HL-60 (cell line): ENCODE measurements around the gene TMEM242.

Experiments used
- DNase-seq, 2 experiments: peaks; one replicate each; pipeline ENCODE4 v3.0.0-alpha.2; 2010 to 2020; ENCODE audit warnings: low read depth in 1 of 2, low spot score in 1 of 2
- H3K27ac ChIP-seq: fragments of 250-450 bp; sonication (Bioruptor Pico); replicated peaks from 2 replicates; pipeline ENCODE4 v1.5.1; 2020; ENCODE audit warnings: mild to moderate bottlenecking, moderate library complexity
- H3K27me3 ChIP-seq: fragments of 250-450 bp; sonication (Bioruptor Pico); 2 replicates; pipeline ENCODE4 v1.5.1; 2021; ENCODE audit warnings: mild to moderate bottlenecking, moderate library complexity; ENCODE audit not compliant: insufficient read depth, poor library complexity, severe bottlenecking
- H3K4me3 ChIP-seq: replicated peaks from 2 replicates; pipeline ENCODE4 v1.5.1; 2011; ENCODE audit warnings: mild to moderate bottlenecking, control low read depth, low read length; ENCODE audit not compliant: insufficient read depth
- GABPA ChIP-seq: IDR thresholded peaks from 2 replicates; pipeline ENCODE4 v1.6.1; 2012; ENCODE audit warnings: low read depth
- POLR2AphosphoS5 ChIP-seq: IDR thresholded peaks from 2 replicates; pipeline ENCODE4 v1.6.1; 2012; ENCODE audit warnings: low read depth
- SPI1 ChIP-seq: IDR thresholded peaks from 2 replicates; pipeline ENCODE4 v1.6.1; 2012; ENCODE audit warnings: low read depth, mild to moderate bottlenecking, borderline replicate concordance
- TF ChIP-seq, protein P1 (sequence below): IDR thresholded peaks from one replicate; pipeline ENCODE4 v1.5.1; 2011; ENCODE audit warnings: low read length, control low read depth, inconsistent platforms; ENCODE audit not compliant: insufficient read depth
- TF ChIP-seq, protein P2 (sequence below): IDR thresholded peaks from 2 replicates; pipeline ENCODE4 v1.6.1; 2012; ENCODE audit warnings: low read depth; ENCODE audit not compliant: insufficient replicate concordance

The TMEM242 gene

DNA sequence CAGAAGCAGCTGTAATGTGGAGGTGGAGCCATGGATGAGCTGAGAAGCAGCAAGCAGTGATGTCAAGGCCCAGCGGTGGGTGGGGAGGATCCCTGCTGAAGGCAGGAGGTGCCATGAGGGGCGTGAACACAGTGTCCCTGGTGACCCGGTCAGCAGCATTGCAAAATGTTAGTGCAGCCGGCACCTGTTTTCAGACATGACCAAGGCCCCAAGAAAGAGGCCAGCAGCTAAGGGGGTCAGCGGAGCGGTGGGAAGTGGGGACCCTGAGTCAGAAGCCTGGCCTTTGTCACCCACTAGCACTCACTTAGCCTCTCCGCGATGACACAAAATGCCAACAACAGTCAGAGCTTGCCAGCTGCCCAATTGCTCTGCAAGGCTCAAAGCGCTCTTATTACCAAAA, 51.9 kb downstream of the TMEM242 start:
- Histone ChIP-seq H3K27ac (no peak overlapping the region), H3K4me3 (no peak overlapping the region), H3K27me3 (peaks cover 14% of the 10 kb centered on the region)
- no peak for DNase-seq
- TF ChIP-seq POLR2AphosphoS5 (no peak), GABPA (no peak), SPI1 (no peak)

DNA sequence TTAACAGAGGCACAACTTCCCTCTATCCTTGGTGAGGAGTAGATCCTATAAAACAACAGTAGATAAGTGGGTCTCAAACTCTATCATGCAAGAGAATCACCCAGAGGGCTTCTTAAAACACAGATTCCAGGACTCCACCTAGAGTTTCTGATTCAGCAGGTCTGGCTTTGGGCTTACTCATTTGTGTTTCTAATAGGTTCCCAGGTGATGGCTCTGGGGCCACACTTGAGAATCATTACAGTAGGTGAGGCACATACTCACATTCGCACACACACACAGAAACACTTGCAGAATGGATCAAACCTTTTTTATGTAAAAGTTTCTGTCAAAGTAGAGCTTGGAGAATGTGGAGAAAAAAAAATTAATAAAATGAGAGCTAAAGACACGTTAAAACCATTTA, 52.4 kb downstream of the TMEM242 start:
- DNase-seq = no peak
- no peak overlapping the region for H3K27ac ChIP-seq
- H3K4me3 ChIP-seq = no peak overlapping the region
- peaks cover 14% of the 10 kb centered on the region for H3K27me3 ChIP-seq
- TF ChIP-seq POLR2AphosphoS5 (no peak), SPI1 (no peak)
- TF ChIP-seq, protein P1, sequence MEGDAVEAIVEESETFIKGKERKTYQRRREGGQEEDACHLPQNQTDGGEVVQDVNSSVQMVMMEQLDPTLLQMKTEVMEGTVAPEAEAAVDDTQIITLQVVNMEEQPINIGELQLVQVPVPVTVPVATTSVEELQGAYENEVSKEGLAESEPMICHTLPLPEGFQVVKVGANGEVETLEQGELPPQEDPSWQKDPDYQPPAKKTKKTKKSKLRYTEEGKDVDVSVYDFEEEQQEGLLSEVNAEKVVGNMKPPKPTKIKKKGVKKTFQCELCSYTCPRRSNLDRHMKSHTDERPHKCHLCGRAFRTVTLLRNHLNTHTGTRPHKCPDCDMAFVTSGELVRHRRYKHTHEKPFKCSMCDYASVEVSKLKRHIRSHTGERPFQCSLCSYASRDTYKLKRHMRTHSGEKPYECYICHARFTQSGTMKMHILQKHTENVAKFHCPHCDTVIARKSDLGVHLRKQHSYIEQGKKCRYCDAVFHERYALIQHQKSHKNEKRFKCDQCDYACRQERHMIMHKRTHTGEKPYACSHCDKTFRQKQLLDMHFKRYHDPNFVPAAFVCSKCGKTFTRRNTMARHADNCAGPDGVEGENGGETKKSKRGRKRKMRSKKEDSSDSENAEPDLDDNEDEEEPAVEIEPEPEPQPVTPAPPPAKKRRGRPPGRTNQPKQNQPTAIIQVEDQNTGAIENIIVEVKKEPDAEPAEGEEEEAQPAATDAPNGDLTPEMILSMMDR = no peak
- TF ChIP-seq, protein P2, sequence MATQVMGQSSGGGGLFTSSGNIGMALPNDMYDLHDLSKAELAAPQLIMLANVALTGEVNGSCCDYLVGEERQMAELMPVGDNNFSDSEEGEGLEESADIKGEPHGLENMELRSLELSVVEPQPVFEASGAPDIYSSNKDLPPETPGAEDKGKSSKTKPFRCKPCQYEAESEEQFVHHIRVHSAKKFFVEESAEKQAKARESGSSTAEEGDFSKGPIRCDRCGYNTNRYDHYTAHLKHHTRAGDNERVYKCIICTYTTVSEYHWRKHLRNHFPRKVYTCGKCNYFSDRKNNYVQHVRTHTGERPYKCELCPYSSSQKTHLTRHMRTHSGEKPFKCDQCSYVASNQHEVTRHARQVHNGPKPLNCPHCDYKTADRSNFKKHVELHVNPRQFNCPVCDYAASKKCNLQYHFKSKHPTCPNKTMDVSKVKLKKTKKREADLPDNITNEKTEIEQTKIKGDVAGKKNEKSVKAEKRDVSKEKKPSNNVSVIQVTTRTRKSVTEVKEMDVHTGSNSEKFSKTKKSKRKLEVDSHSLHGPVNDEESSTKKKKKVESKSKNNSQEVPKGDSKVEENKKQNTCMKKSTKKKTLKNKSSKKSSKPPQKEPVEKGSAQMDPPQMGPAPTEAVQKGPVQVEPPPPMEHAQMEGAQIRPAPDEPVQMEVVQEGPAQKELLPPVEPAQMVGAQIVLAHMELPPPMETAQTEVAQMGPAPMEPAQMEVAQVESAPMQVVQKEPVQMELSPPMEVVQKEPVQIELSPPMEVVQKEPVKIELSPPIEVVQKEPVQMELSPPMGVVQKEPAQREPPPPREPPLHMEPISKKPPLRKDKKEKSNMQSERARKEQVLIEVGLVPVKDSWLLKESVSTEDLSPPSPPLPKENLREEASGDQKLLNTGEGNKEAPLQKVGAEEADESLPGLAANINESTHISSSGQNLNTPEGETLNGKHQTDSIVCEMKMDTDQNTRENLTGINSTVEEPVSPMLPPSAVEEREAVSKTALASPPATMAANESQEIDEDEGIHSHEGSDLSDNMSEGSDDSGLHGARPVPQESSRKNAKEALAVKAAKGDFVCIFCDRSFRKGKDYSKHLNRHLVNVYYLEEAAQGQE = no peak

DNA sequence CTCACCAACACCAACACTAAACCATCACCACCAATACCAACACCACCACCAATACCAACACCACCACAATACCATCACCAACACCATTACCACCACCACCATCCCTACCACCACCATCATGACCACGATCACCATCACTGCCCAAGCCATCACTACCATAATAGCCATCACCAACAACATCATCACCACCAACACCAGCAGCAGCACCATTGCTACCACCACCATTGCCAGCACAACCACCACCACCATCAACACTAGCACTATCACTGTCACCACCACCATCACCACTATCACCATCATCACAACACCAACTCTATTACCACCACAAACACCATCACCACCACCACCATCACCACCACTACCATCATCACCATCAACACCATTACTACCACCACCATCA, 53.0 kb downstream of the TMEM242 start:
- Histone ChIP-seq H3K4me3 (no peak overlapping the region), H3K27me3 (peaks cover 14% of the 10 kb centered on the region), H3K27ac (no peak overlapping the region)
- TF ChIP-seq GABPA = no peak
- no peak for TF ChIP-seq SPI1
- TF ChIP-seq, protein P1 = no peak
- TF ChIP-seq, protein P2 = no peak
- no peak for TF ChIP-seq POLR2AphosphoS5
- DNase-seq = no peak

DNA sequence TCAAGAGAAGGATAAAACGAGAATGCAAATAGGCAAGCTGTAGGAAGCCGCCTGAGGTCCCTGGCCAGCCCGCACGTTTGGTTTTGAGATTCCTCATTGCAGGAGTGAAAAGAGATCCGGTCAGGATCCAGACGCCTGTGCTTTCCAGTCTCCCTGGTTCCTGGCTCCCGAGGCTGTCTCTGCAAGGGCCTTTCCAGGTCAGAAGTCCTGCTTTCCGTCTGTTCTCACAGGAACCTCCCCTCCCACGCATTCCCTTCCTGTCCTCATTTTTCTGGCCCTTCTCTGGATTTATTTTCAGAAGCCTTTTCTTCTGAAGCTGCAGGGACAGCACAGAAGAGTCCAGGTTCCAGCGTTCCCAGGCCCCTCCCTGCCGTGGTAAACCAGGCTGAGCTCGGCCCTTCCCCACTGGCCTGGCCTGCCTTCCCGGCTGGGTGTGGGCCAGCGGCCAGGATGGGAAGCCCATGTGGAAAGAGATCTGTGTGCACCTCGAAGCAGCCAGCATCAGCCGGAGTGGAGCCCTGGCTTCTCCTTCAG, 54.0 kb downstream of the TMEM242 start:
- H3K27me3 ChIP-seq = peaks cover 14% of the 10 kb centered on the region
- no peak for DNase-seq
- TF ChIP-seq, protein P2 = no peak
- TF ChIP-seq POLR2AphosphoS5 = no peak
- TF ChIP-seq GABPA = no peak
- no peak for TF ChIP-seq SPI1
- TF ChIP-seq, protein P1 = no peak
- H3K27ac ChIP-seq = no peak overlapping the region
- no peak overlapping the region for H3K4me3 ChIP-seq
